ENCODE data around the gene SNX22. TPM values are rescaled to one million over a fixed set of nuclear protein-coding genes. Genes with fewer than 3 reads are reported as not detected.

The SNX22 gene
- total and polyA plus RNA-seq, 9 of the 15 experiments (the other 6 are each of a cell fraction or from before 2014, with no cell fraction given): 0.91 to 3.0 (median 2.0) TPM

- intact Hi-C loops (cut with micrococcal nuclease): no loop called here
- in situ Hi-C loops (cut with MboI): no loop called here
- no peak overlapping the region for H3K27ac ChIP-seq (ENCODE audit: extremely low read depth, low read depth, low read length)
- no TSS peak for BruUV-seq (replicated peaks)
- no peak overlapping the region for H3K4me3 ChIP-seq
- no peaks in the 10 kb centered on the region for H3K79me2 ChIP-seq (ENCODE audit: control insufficient read depth, insufficient read depth, low read length)
- H3K4me2 ChIP-seq (ENCODE audit: insufficient read depth, low read length): no peak overlapping the region
- ChIA-PET CTCF (ENCODE audit: low intra/inter-chr PET ratio) (no interaction called here), POLR2A (interaction anchor here (1.3 to 2.4 kb wide), 3 partner anchors 10 to 55 kb away, joined by 7 to 10 read pairs (median 8); partner anchors contain the start of genes CIAO2A and PPIB)
- no peak overlapping the region for H2AFZ ChIP-seq (ENCODE audit: low read depth, low read length)
- no peak for TF ChIP-seq ZNF589 (CRISPR knock-in tag; IDR thresholded peaks at IDR 0.05; ENCODE audit: low read depth)
- TF ChIP-seq ZNF232 (CRISPR knock-in tag; IDR thresholded peaks at IDR 0.05): no peak
- no peak for TF ChIP-seq FIP1L1 (IDR thresholded peaks at IDR 0.05; ENCODE audit: low read depth, low read length, poor library complexity, severe bottlenecking)
- no peak for TF ChIP-seq LARP7 (IDR thresholded peaks at IDR 0.05)
- TF ChIP-seq KAT7 (CRISPR knock-in tag; IDR thresholded peaks at IDR 0.05; ENCODE audit: borderline replicate concordance): no peak
- no peak for TF ChIP-seq GTF2E2 (tag; IDR thresholded peaks at IDR 0.05)
- no peak for TF ChIP-seq SRSF7 (optimal IDR thresholded peaks at IDR 0.05; ENCODE audit: low read depth, low read length)
- no peak for DNase-seq (ENCODE audit: extremely low read depth in 1 of 4, low spot score in 3 of 4)
- ATAC-seq: no peak
- H3K9me3 ChIP-seq (replicated peaks; ENCODE audit: control insufficient read depth, insufficient read depth, low read depth, low read length): no peaks in the 10 kb centered on the region
- no peak overlapping the region for H3K9ac ChIP-seq (ENCODE audit: insufficient read depth in 1 of 2, low read depth in 2 of 2, low read length in 2 of 2)
- no peaks in the 10 kb centered on the region for H3K27me3 ChIP-seq (ENCODE audit: control insufficient read depth in 2 of 2, insufficient read depth in 2 of 2, low read length in 2 of 2)
- WGBS (ENCODE audit: insufficient coverage, low coverage, missing lambda C conversion rate): 59% methylated on average over 3 of the region's 3 CpGs
- H4K20me1 ChIP-seq (replicated peaks; ENCODE audit: control insufficient read depth, insufficient read depth, low read length): no peaks in the 10 kb centered on the region
- H3K9me1 ChIP-seq (ENCODE audit: control insufficient read depth, insufficient read depth, low read length): peaks cover 4% of the 10 kb centered on the region
- peaks cover 35 to 78% of the 10 kb centered on the region in 2 experiments for H3K4me1 ChIP-seq (replicated peaks in 1 of 2; ENCODE audit: control insufficient read depth in 2 of 2, insufficient read depth in 2 of 2, low read length in 2 of 2)
- peaks cover 10% of the 10 kb centered on the region for H3K36me3 ChIP-seq (ENCODE audit: control insufficient read depth, insufficient read depth, low read length)
- FAIRE-seq: no peak
Measured at GRCh38 chr15:64148581-64148980, 3.0 kb upstream of the SNX22 start.

All from K562 (cell line).